HCT116 (cell line): ENCODE measurements around the gene INSRR.

Source experiments
- CEBPB ChIP-seq: IDR thresholded peaks from 2 replicates; pipeline ENCODE4 v1.6.1; 2012; ENCODE audit warnings: low read depth
- CTCF ChIP-seq, 3 experiments: fragments of 200-600 bp in 1 of 3; sonication (generic) in 1 of 3; IDR thresholded peaks in 2 of 3; conservative IDR thresholded peaks in 1 of 3; 2 replicates each; pipeline ENCODE4 v1.5.1; 2012 to 2017; ENCODE audit warnings: low read depth in 2 of 3, low read length in 2 of 3, antibody characterized with exemption in 1 of 3, borderline replicate concordance in 1 of 3, control low read depth in 1 of 3, mild to moderate bottlenecking in 1 of 3, mixed read lengths in 1 of 3, mixed run types in 1 of 3, moderate library complexity in 1 of 3; ENCODE audit not compliant: insufficient read depth in 1 of 3
- EZH2 ChIP-seq: fragments of 200-600 bp; sonication (generic); IDR thresholded peaks from 2 replicates; pipeline ENCODE4 v1.6.1; 2017; ENCODE audit warnings: antibody characterized with exemption, mixed run types
- EZH2phosphoT487 ChIP-seq: fragments of 200-600 bp; IDR thresholded peaks from 2 replicates; pipeline ENCODE4 v1.6.1; 2018; ENCODE audit warnings: antibody characterized with exemption, borderline replicate concordance
- POLR2A ChIP-seq: IDR thresholded peaks from 2 replicates; pipeline ENCODE4 v1.7.0; 2011; ENCODE audit warnings: borderline replicate concordance; ENCODE audit not compliant: insufficient read depth, insufficient read length; ENCODE audit errors: extremely low read depth
- ZFX ChIP-seq: fragments of 450-650 bp; IDR thresholded peaks from 2 replicates; pipeline ENCODE4 v1.6.1; 2017

- TF ChIP-seq CEBPB (no peak), EZH2phosphoT487 (no peak), POLR2A (no peak), ZFX (no peak), CTCF (IDR thresholded peaks at IDR 0.05 in 2 of 3, conservative IDR thresholded peaks at IDR 0.05 in 1 of 3; ENCODE audit: borderline replicate concordance in 1 of 3, insufficient read depth in 1 of 3, low read depth in 2 of 3, low read length in 2 of 3) (no peak), EZH2 (no peak)
These were observed 18.0 kb downstream of the INSRR start for GRCh38 chr1:156840898-156841279.
